Effector CD8-positive, alpha-beta T cell (primary cell): ENCODE measurements around the gene PFN3.
"Not testable (repeated sequence)": the region's sequence is repeated elsewhere in the genome, so short reads cannot be mapped to it uniquely, and the experiment has no call there.

ENCODE experiments used
- DNase-seq: peaks from one replicate; lab custom pipeline; 2025; lab: John Stamatoyannopoulos, UW

Gene PFN3

DNA sequence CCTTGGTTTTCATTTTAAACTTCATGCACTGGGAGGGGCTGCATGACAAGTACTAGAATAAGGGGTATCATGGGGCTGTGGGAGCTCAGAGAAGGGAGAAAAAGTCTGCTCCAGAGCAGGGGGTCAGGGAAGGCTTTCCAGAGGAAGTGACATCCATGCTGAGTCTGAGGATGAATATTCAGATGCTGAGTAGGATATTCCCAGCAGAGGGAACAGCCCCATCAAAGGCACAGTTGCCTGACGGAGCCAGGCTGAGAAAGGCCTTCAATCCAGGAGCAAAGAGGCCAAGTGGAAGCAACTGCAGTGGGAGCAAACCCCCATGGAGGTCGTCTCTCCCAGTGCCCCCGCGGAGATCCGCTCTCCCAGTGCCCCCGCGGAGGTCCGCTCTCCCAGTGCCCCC, 4.4 kb downstream of the PFN3 start:
- DNase-seq = no peak

DNA sequence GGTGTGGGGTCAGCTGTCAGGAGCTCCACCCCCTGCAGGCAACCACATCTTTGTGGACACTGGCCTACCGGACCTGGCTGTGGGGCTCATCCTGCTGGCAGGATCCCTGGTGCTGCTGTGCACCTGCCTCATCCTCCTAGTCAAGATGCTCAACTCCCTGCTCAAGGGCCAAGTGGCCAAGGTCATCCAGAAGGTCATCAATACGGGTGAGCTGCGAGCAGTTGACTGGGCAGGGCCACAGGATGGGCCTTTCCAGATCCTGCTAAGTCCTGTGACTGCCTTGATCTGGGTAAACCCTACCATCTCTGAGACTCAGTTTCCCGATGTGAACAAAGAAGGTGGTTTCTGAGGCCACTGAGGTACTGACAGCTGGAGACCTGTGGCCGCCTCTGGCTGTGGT, 6.5 kb downstream of the PFN3 start:
- DNase-seq = no peak

DNA sequence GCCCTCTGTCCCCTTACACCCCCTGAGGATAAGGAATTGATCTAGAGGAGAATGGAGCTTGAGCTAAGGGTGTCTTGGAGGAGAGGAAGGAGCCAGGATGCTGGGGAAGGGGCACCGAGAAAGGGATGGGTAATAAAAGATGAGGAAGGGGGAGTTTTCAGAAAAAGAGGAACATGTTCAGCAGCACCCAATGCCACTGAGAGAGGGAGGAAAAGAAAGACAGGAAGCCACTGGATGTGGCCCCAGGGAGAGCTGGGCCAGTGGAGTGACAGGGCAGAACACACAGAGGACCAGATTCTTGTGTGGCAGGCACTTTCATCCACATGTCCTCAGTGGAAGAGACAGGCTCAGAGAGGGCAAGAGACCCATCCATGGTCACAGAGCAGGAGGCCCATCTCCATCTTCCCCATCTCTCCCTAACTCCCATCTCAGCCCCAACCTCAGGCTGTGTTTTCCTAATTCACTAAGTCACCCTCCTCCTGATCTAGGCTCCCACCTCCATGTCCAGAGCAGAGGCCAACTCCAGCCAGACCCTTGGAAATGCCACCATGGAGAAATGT, 7.2 kb downstream of the PFN3 start:
- no peak for DNase-seq

DNA sequence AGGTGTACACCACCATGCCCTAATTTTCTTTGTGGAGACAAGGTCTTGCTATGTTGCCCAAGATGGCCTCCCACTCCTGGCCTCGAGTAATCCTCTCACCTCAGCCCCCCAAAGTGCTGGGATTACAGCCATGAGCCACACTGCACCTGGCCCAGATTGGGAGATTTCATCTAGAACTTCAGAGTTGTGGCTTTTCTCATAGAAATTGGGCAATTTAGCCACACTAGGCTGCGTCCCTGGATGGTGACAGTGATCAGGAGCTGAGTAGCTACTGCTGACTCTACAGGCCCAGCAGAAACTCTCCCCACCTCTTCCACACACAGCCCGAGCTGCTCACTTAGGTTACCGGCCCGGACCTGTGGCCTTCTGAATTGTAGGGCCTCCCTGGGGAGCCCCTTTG, 7.7 kb downstream of the PFN3 start:
- no peak for DNase-seq

DNA sequence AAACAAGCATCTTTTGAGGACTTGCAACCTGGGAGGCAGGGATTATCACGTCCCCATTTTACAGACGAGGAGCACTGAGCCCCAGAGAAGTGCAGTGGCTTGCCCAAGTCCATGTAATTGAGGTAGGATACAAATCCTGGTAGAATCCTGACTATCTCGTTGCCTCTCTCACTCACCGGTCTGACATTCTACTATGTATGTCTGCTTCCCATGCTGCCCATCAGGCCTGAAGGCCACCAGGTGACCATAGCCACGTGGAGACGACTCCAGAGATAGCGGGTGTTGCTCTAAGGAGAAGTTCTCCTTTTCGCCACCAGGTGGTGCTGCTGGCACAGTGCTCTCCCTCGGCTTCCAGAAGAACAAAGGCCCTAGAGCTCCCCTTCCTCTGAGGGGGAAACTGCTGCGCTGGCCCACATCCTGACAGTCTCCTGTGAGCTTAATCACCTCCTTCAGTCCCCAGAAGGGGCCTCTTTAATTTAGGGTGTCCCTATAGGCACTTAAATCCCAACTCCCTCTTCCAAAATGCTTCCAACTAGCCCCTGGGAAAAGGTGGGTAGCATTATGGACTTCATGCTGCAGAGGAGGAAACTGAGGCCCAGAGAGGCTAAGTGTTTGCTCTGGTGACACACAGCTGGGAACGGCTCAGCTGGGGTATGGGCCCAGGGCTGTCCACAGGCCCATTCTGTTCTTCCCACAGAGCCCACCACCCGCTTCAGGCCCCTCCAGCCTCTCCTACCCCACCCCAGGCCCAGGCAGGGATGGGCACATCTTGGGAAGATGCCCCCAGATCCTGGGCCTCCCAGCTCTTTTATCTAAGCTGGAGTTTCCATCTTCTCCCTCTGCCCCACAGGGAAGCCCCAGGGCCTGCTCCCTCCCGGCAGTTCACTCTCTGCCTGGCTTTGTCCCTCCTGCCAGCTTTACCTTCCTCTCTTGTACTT, 9.8 kb downstream of the PFN3 start:
- peak; percentile 82 for DNase-seq

DNA sequence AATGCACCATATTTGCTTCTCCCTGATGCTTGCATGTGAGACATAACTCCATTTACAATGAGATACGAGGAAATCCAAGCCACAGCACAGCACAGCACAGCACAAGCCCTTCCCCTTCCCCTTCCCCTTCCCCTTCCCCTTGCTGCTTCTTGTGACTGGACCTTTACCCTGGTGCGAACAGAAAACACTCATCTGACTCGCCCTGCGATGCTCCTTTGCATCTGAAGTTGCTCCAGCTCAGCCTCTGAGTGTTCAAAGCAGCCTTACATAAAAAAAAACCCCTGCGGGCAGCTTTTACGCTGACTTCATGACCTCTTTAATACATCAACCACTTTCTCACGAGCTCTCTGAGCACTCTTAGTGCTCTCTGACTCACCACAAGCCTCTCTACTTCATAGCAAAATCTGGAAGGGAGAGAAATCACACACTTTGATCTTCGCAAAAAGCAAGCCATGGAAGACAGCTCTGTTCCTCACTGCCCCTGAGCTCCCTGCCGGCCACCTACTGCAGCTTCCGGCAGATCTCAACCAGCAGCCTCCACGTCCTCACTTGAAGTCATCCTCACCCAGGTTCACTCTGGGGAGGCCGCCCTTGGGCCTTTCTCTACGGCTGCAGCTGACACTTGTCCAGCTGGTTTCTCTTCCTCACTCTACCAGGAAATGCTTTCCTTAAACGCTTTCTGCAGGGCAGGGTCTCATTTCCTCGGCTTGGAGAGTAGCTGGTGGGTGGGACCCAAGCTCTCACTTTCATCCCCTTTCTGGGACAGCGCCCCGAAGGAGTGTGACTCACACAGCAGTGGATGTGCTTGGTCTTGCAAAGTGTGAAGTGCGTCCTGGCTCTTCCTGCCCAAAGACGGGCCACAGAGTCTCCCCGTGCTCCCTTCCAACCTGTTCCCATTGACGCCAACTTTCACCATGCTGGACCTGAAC, 11.0 kb downstream of the PFN3 start:
- DNase-seq = no peak

DNA sequence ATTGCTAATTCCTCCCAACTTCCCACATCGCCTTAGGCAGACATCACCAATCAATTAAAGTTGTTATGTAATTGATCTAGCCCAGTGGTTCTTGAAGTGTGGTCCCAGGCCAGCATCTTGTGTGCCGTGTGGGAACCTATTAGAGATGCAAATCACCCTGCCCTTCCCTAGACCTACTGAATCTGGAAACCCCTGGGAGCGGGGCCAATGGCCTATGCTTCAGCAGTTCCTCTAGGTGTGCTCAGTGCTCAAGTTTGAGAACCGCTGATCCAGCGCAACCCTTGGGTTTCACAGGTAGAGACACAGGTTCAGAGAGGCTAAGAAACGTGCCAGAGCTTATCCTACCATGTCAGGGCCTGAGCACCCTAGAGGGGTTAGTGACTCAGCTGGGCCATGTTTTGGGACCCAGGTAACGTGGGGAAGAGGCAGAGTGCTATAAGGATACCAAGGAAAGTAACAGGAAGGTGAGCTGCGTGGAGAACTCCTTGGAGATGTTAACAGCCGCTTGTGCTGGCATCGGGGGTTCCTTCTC, 11.9 kb downstream of the PFN3 start:
- DNase-seq = no peak

DNA sequence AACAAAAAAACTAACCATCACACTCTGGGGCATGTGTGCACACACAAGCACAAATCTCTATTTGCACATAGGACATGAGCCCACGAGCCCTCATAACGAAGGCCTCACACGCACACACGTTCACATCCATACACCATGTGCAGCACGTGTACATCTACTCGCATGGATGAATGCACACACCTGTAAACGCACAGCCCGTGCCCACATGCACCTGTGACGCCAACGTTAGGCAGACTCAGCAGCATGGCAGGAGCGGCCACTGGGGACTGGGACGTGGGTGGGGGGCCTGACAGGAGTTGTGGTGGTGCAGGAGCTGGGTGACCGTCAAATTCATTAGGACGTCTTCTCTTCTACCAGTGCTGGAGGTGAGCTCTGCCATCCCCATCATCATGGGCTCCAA, 13.1 kb downstream of the PFN3 start:
- DNase-seq = no peak

DNA sequence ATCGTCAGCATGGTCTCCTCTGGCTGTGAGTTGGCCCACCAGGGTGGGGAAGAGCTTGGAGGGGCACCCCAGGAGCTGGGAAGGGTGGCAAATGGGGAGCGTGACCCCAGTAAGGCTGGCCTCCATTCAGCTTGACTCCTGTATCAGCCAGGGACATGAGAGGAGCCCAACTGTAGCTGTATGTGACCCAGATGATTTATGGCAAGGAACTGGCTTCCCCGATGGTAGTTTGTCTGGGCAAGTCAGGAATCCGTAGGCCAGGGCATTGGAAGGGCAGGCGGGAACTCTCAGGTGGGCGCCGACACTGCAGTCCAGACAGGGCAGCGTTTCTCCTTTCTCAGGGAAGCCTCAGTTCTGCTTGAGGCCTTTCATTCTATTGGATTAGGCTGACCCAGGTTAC, 13.9 kb downstream of the PFN3 start:
- DNase-seq = no peak

DNA sequence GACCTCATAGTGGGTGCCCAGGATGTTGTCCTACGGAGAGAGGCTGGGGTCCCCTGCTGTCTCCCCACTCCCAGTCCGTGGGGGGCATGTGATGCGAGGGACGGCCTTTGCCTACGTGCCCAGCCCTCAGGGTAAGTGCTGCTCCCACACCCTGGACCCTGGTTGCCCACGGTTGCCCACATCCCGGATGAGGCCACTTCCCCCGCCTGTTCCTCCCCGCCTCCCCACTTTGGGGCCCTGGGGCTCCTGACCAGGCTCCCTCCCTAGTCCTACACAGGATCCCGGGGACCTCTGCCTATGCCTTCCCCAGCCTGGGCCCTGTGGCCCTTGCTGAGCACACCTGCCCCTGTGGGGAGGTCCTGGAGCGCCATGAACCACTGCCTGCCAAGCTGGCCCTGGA, 14.7 kb downstream of the PFN3 start:
- DNase-seq = no peak

DNA sequence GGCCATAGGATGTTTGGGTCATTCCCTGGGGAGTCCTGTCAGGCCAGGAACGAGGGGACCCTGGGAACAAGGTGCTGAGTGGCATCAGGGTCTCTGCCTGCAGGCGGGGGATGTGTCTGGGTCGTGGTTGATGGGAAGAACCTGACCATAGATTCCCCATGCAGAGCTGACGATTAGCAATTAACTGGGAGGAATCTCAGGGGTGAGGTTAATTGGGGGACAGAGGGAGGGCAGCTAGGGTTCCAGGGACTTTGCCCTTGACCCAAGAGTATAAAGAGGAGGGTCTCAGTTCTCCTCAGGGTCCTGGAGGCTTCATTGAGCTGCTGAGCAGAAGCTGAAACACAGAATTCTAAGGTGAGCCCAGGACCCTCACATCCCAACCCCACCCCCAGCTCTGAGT, 16.3 kb downstream of the PFN3 start, which contains the start of gene SLC34A1:
Gene SLC34A1 (plus strand): TSS at position 301 of the 400 bp plus-strand sequence. CDS start 1,308 bp downstream, outside the sequence.
- DNase-seq = no peak

DNA sequence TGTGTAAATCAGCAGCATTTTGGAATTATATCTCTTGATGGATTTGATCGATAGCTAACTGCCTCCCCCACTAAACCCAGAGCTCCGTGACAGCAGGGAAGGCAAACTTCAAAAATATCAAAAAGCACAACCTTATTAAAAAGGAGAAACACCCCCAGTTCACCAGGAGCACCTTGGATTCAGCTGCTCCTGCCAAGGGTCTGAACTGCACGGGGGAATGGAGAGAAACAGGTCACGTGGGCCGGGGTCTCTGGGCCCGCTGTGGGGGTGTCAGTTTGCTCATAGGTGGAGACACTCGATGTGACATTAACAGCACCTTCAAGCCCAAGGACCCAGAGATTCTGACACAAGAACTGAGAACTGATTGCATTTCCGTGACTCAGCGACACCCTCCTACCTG, 17.3 kb downstream of the PFN3 start:
- DNase-seq = no peak

DNA sequence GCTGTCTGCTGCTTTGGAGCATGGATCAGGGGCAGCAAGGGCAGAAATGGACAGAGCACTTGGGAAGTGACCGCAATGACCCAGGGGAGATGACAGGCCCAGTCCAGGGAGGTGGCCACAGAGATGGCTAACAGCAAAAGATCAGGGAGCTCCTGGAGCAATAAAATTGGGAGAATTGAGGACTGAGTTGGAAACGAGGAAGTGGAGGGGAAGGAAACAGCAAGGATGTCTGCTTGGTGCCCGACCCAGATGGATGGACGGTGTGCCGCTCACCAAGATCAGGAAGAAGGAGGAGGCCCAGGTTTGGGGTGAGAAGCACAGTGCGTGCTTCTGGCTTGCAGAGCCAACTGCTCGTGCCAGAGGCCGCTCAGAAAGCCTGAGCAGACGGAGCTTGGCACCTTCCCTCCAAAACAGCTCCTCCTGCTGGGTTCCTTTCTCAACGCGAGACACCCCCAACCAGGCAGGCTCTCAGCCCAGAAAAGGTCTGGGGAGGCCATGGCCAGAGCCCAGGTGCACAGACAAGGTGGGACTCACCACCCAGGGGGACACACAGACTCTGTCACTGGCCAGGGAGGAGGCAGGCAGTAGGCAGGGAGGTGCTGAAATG, 17.9 kb downstream of the PFN3 start:
- no peak for DNase-seq

DNA sequence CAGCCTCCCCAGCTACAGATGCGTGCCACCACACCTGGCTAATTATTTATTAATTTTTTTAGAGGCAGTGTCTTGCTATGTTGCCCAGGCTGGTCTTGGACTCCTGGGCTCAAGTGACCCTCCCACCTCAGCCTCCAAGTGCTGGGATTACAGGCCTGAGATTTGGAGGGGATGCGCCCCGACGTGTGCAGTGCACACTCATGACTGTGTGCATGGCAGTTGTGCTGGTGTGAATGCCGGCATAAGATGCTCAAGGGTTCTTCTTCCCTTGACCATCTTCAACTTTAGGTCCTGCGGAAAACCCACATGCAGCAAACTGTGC, 19.7 kb downstream of the PFN3 start:
- no peak for DNase-seq

DNA sequence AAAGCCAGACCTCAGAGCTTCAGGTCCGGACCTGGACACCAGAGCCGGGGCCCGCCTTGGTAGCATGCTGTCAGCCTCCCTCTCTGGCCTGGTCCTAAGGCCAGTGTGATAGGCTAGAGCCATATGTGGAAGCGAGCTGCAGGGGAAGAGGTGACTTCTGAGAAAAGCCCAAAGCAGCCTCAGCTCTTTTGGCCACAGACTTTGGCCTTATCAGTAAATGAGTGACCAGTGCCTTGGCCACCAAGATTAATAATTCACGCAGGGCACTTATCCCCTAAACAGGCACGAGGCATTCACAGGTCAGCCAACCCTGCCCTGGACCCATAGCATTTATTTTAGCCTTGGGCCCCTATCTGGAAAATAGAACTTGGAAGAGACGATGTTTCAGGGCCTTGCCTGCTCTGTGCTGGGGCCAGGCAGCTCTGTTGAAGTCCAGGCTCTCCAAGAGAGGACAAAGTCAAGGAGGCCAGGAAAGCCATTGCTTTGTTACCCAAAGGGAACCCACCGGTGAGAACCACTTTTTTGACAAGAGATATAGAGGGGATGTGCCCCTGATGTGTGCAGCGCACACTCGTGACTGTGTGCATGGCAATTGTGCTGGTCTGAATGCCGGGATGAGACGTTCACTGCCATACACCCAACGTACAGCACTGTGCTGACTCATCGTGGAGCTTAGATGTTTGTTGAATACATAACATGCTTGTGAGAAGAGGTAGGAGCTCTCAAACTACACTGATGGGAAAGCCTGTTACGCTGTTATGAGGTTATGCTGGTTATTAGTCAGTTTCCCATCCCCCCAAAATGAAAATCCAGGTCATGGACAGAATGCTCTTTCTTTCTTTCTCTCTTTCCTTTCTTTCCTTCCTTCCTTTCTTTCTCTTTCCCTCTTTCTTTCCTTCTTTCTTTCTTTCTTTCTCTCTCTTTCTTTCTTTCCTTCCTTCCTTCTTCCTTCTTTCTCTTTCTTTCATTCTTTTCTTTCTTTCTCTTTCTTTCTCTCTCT, 21.3 kb downstream of the PFN3 start:
- DNase-seq = no peak

DNA sequence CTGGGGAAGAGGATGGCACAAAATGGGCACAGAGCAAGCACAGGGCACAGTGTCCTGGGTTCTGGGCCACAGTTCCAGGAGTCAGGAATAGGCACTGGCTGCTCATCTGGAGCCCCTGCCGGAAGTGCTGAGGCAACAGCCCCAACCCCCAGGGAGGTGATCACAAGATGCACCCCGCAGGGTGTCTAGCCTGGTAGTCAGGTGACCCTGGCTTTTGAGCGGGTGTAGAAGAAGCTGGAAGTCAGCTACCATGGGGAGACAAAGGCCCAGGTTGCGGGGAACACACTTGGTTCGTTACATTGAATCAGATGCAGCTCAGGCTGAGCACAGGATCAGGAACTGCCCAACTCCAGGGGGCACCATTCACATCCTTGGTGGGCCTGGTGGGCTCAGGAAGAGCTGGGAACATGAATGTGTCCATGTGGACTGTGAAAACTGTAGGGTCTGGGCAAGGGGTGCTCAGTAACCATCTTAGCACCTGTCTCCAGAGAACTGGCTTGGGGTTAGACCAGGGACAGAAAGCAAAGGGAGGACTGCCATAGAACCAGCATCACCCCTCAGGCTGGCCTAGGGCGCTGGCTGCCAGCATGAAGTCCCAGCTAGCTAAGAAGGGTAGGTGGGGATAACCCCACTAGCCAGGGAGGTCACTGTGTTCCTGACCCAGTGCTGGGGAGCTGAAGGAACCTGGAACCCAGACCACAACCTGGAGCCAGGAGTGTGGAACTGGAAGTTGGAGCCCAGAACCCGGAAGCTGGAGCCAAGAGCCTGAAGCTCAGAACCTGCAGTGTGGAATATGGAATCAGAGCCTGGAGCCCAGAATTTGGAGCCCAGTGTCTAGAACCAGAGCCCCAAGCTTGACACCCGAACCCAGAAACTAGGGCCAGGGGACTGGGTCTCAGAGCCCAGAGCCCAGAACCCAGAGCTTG, 22.3 kb downstream of the PFN3 start:
- no peak for DNase-seq

DNA sequence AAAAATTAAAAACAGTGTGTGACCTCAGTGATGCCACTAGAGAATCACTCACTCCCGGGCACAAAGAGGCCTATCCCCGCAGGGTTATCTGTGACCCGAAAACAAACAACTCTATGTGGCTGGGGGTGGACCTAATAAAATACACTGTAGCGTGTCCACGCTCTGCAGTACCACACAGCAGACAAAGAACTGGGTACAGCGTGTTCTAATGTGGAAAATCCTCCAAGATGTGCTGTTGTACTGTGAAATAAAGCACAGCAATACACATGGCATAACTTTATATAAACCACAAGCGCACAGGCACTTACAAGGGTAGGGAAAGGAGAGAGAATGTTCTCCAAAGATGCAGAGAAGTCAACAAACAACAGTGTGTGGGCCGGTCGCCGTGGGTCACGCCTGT, 24.4 kb downstream of the PFN3 start:
- DNase-seq = no peak

DNA sequence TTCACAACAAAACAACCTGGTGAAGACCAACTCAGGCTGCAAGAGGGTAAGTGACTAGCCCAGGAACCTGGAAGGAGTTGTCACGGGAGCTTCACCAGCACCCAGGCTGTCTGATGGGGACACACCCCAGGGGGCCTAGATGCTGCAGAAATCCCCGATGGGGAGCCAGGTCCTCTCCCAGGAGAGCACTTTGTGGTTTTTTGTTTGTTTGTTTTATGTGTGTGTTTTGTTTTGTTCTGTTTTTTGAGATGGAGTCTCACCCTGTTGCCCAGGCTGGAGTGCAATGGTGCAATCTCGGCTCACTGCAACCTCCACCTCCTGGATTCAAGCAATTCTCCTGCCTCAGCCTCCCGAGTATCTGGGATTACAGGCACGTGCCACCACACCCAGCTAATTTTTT, 24.9 kb downstream of the PFN3 start:
- not testable (repeated sequence) for DNase-seq

DNA sequence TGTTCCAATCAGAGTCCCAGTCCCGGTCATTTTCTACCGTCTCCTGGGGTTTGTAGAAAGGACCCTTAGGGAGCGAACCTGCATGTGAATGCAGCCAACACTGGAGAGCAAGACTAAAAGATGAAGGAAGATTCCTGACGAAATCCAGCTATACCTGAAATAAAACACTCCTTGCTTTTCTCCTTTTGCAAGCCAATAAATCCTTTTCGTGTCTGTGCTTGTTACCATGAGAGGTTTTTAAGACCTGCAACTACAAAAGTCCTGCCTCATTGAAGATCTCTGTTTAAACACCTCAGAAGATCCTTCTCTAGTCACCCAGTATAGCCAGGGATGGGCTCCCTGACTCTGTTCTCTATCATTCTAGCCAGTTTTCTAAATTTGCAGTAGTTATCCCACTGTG, 26.2 kb downstream of the PFN3 start:
- DNase-seq = no peak

DNA sequence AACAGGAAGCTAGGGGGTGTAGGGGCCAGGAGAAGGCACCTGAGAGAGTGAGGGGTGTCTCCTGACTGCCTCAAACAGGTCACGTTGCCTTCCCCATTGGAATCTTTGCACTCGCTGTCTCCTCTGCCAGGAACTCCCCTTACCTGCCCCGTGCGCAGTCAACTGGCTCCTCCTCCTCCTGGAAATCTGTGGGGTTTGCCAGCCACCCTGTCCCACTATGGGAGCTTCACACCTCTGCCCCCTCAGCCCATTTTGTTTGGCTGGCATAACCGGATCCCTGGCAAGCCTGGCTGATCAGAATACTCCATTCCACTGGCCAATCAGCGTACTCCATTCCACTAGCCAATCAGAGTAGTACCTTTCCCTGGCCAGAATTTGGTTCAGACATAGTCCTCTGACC, 26.7 kb downstream of the PFN3 start:
- DNase-seq = no peak
